ENCODE results near the gene IP6K3. TPM values are rescaled to one million over a fixed set of nuclear protein-coding genes. Genes with fewer than 3 reads are reported as not detected.
A peak's percentile ranks its signal among the peaks of the same experiment; 100 is the strongest.

The IP6K3 gene
- total RNA-seq, 4 donors from 2014 or later = 0.32 to 5.5 (median 2.8) TPM

DNA sequence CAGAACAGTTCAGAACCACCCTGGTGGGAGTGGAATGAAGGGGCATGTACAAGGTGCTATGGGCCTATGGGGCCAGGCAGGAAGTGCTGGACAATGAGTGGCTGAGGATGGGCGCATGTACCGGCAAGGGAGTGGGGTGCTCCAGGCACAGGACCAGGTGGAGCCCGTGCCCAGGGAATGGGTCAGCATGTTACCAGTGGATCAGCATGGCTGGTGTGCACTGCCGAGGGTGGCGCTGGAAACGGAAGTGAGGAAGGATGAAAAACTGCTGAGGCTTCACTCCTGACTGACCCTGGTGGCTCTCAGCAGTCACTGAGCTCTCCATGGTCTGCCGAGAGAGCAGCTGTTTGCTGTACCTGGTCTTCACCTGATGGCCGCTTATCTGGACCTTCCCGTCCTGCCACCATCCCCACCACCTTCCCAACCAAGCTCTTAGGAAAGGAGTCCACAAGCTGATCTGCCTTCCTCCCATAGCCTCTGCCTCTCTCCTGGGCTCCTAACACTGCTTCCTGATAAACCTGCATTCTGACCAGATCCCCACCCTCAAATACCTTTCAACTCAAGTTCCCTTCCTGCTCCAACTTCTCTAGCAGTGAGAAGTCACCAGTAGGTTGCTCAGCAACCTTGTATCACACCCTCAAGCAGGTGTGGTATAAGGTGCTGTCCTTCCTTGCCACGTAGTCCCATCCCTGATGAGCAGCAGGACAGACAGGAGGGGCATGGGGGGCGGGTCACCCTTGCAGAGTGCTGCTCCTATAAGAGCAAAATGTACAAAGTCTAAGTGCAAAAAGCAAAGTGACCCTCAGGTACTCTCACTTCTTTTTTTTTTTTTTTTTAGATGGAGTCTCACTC lies 42.3 kb downstream of the IP6K3 start:
- TF ChIP-seq EP300 (IDR thresholded peaks at IDR 0.05) = no peak
- no peak for TF ChIP-seq POLR2A (IDR thresholded peaks at IDR 0.05)
- no peak for TF ChIP-seq POLR2AphosphoS5 (IDR thresholded peaks at IDR 0.05)
- TF ChIP-seq, protein P1, sequence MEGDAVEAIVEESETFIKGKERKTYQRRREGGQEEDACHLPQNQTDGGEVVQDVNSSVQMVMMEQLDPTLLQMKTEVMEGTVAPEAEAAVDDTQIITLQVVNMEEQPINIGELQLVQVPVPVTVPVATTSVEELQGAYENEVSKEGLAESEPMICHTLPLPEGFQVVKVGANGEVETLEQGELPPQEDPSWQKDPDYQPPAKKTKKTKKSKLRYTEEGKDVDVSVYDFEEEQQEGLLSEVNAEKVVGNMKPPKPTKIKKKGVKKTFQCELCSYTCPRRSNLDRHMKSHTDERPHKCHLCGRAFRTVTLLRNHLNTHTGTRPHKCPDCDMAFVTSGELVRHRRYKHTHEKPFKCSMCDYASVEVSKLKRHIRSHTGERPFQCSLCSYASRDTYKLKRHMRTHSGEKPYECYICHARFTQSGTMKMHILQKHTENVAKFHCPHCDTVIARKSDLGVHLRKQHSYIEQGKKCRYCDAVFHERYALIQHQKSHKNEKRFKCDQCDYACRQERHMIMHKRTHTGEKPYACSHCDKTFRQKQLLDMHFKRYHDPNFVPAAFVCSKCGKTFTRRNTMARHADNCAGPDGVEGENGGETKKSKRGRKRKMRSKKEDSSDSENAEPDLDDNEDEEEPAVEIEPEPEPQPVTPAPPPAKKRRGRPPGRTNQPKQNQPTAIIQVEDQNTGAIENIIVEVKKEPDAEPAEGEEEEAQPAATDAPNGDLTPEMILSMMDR (IDR thresholded peaks at IDR 0.05) = no peak
- no peak for ATAC-seq

DNA sequence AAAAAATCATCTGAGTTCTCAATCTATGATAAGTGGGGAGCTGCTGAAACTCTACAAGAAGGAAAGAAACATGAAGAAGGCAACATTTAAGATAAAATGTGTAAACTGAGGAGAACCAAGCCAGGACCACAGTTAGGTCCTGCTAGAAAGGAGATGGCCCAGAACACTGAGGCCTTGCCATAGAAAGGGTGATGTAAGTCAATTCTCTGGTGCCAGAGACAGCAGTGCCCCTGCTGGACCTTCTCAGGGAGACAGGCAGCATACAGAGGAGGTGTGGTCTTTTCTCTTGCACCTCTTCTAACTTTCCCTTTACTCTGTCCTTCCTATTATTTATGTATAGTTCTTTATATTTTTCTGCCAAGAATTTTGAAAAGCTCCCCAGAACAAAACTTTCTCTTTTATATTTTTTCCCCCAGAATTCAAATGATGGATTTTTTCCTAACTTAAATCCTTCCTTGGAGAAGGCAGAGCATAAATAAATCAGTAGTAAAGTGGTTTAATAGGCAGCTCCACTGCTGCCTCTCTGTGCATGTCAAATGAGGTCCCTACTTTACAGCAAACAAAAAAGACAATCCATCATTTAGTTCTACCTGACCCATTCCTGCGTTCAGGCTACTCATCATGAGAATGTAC lies 44.2 kb downstream of the IP6K3 start:
- H3K4me3 ChIP-seq = no peak overlapping the region
- H3K4me1 ChIP-seq = peaks cover 0 to 22% (median 0%) of the 10 kb centered on the region in 3 donors
- no peak overlapping the region for H3K27ac ChIP-seq
- peaks cover 0 to 38% of the 10 kb centered on the region in 2 donors for H3K36me3 ChIP-seq
- 44% methylated on average over 1 of the region's 1 CpG; no CpG with 5 or more reads in 1 of the 2 donors for WGBS, 2 donors (ENCODE audit: low coverage in 1 of 2)
- no peaks in the 10 kb centered on the region for H3K9me3 ChIP-seq
- peak; percentile 63 for ATAC-seq
- no peak for TF ChIP-seq POLR2AphosphoS5 (IDR thresholded peaks at IDR 0.05)
- TF ChIP-seq, protein P1 (IDR thresholded peaks at IDR 0.05) = peak in 3 of 4 experiments; percentile 19 to 26 (median 23)
- TF ChIP-seq EP300 (IDR thresholded peaks at IDR 0.05) = no peak
- TF ChIP-seq POLR2A (IDR thresholded peaks at IDR 0.05) = no peak
- no peaks in the 10 kb centered on the region for H3K27me3 ChIP-seq

More for the DNA sequence above, 42.3 kb downstream of the IP6K3 start:
- peaks cover 0 to 7% (median 0%) of the 10 kb centered on the region in 3 donors for H3K4me1 ChIP-seq
- H3K4me3 ChIP-seq = no peak overlapping the region
- H3K27ac ChIP-seq = no peak overlapping the region
- 89 to 100% methylated on average over 2 to 9 of the region's 11 CpGs for WGBS, 2 donors (ENCODE audit: low coverage in 1 of 2)
- H3K36me3 ChIP-seq = peaks cover 0 to 35% of the 10 kb centered on the region in 2 donors
- no peaks in the 10 kb centered on the region for H3K27me3 ChIP-seq
- H3K9me3 ChIP-seq = no peaks in the 10 kb centered on the region

DNA sequence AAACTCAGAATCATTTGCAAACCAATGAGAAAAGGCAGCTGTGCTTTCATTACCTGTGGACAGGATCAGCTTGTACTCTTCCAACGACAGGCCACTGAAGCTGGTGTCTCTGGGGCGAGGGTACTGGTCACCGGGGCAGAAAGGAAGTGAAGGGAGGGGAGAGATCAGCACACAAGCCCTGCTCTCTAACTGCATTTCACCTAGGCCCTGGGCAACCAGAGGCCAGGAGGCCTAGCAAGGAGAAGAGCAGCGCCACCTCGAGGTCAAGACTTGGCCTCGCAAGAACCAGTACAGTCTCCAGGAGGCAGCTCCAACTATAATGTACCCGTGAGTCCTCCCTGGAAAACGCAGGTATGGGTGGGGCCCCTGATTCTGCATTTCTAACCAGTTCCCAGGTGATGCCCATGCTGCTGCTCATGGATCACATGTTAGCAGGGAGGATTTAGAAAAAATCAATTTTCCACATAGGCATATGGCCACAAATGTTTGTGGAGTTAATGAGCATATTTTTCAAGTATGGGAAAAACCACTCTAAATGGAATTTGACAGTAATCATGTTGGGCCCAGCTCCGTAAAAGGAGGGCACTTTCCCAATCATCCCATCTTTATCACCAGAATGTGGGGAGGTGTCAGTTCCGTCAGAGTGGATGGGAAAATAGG lies 46.2 kb downstream of the IP6K3 start:
- WGBS, 2 donors (ENCODE audit: low coverage in 1 of 2) = 47 to 58% methylated on average over 6 to 7 of the region's 10 CpGs
- Histone ChIP-seq H3K36me3 (peaks cover 0 to 47% of the 10 kb centered on the region in 2 donors), H3K4me3 (no peak overlapping the region), H3K27ac (no peak overlapping the region), H3K9me3 (no peaks in the 10 kb centered on the region), H3K4me1 (peaks cover 0 to 42% (median 11%) of the 10 kb centered on the region in 3 donors), H3K27me3 (no peaks in the 10 kb centered on the region)
- ATAC-seq = no peak
- TF ChIP-seq EP300 (IDR thresholded peaks at IDR 0.05) = no peak
- no peak for TF ChIP-seq POLR2A (IDR thresholded peaks at IDR 0.05)
- TF ChIP-seq, protein P1 (IDR thresholded peaks at IDR 0.05) = peak in 3 of 4 experiments; percentile 26 to 63 (median 30)
- TF ChIP-seq POLR2AphosphoS5 (IDR thresholded peaks at IDR 0.05) = no peak

DNA sequence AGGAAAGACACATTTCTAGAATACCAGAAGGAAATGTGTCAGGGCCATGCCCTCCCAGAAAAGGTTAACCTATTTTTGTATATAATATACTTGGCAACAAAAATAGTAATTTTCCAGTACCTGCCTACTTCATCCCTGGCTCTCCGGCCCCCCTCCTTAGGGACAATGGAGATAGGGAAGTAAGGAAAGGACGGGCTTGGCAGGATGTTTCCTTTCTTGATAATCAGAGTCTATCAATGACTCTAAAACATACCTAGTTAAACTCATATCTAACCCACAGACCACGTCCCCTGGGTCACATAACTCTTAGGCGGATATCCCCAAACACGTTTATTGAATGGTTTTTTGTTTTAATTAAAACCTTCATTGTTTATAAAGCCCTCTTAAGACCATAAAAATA lies 47.0 kb downstream of the IP6K3 start:
- H3K27me3 ChIP-seq = no peaks in the 10 kb centered on the region
- H3K4me1 ChIP-seq = peaks cover 0 to 49% (median 18%) of the 10 kb centered on the region in 3 donors
- no peak overlapping the region for H3K27ac ChIP-seq
- TF ChIP-seq POLR2A (IDR thresholded peaks at IDR 0.05) (no peak), POLR2AphosphoS5 (IDR thresholded peaks at IDR 0.05) (no peak), EP300 (IDR thresholded peaks at IDR 0.05) (no peak)
- TF ChIP-seq, protein P1 (IDR thresholded peaks at IDR 0.05) = no peak
- peaks cover 0 to 55% of the 10 kb centered on the region in 2 donors for H3K36me3 ChIP-seq
- no peak for ATAC-seq
- no peak overlapping the region for H3K4me3 ChIP-seq
- H3K9me3 ChIP-seq = no peaks in the 10 kb centered on the region
- 54 to 63% methylated on average over 5 of the region's 5 CpGs for WGBS, 2 donors (ENCODE audit: low coverage in 1 of 2)
